ES-I3 (cell line): ENCODE data around the gene CEACAM3.

Source experiments
- H3K36me3 ChIP-seq: 2 replicates; pipeline ENCODE4 v1.6.1; 2013; ENCODE audit warnings: mild to moderate bottlenecking, low read length, control low read depth, moderate library complexity; ENCODE audit not compliant: insufficient read depth
- H3K4me1 ChIP-seq: 2 replicates; pipeline ENCODE4 v1.6.1; 2013; ENCODE audit warnings: mild to moderate bottlenecking, control low read depth, low read length; ENCODE audit not compliant: insufficient read depth
- H3K9ac ChIP-seq: 2 replicates; pipeline ENCODE4 v1.6.1; 2013; ENCODE audit warnings: low read depth, mild to moderate bottlenecking, low read length, moderate library complexity
- H3K9me3 ChIP-seq: 2 replicates; pipeline ENCODE4 v1.6.1; 2013; ENCODE audit warnings: mild to moderate bottlenecking, low read length, moderate library complexity; ENCODE audit not compliant: control insufficient read depth, insufficient read depth

The CEACAM3 gene

GRCh38 chr19:41845001-41845050 lies 48.4 kb downstream of the CEACAM3 start, which contains the start of gene DMRTC2:
TSS of gene DMRTC2 (plus strand) at chr19:41845042. CDS start at chr19:41847429, 2,387 bp downstream.
- no peaks in the 10 kb centered on the region for H3K36me3 ChIP-seq

GRCh38 chr19:41845051-41845590 lies 48.7 kb downstream of the CEACAM3 start:
- no peaks in the 10 kb centered on the region for H3K36me3 ChIP-seq
- no peaks in the 10 kb centered on the region for H3K9me3 ChIP-seq
- H3K9ac ChIP-seq = no peak overlapping the region
- H3K4me1 ChIP-seq = no peaks in the 10 kb centered on the region

More at GRCh38 chr19:41845001-41845050, 48.4 kb downstream of the CEACAM3 start, which contains the start of gene DMRTC2:
- no peak within 1 kb of the TSS for H3K9ac ChIP-seq
- H3K4me1 ChIP-seq = no peaks in the 10 kb centered on the region
- no peaks in the 10 kb centered on the region for H3K9me3 ChIP-seq

- Histone ChIP-seq H3K9me3 (no peaks in the 10 kb centered on the region), H3K36me3 (no peaks in the 10 kb centered on the region), H3K4me1 (no peaks in the 10 kb centered on the region), H3K9ac (no peak overlapping the region)
Observed at GRCh38 chr19:41847351-41848105, 51.1 kb downstream of the CEACAM3 start.

- no peaks in the 10 kb centered on the region for H3K4me1 ChIP-seq
- no peaks in the 10 kb centered on the region for H3K36me3 ChIP-seq
- no peaks in the 10 kb centered on the region for H3K9me3 ChIP-seq
- no peak overlapping the region for H3K9ac ChIP-seq
Observed at GRCh38 chr19:41848666-41849065, 52.3 kb downstream of the CEACAM3 start.

GRCh38 chr19:41849067-41849466 lies 52.7 kb downstream of the CEACAM3 start:
- Histone ChIP-seq H3K9ac (no peak overlapping the region), H3K9me3 (no peaks in the 10 kb centered on the region), H3K36me3 (no peaks in the 10 kb centered on the region)

DNA sequence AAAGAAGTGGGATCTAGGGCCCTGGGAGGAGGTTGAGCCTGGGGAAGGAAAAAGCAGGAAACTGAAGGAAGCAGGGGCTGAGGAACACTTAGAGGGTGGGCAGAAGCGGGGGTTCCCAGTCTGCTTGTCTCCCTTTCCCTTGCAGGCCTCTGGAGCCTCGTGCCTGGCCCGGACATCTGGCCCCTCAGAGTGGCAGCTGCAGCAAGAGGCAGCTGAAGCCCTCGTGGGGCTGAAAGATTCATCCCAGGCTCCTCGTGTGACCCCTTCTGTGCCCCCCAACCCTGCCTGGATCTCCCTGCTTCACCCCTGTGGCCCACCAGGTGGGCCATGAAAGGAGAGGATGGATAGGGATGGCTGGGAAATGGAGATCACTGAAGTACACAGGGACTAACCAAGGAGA lies 54.0 kb downstream of the CEACAM3 start:
- Histone ChIP-seq H3K36me3 (no peaks in the 10 kb centered on the region), H3K9ac (no peak overlapping the region), H3K4me1 (no peaks in the 10 kb centered on the region), H3K9me3 (no peaks in the 10 kb centered on the region)

More at GRCh38 chr19:41849067-41849466, 52.7 kb downstream of the CEACAM3 start:
- no peaks in the 10 kb centered on the region for H3K4me1 ChIP-seq

DNA sequence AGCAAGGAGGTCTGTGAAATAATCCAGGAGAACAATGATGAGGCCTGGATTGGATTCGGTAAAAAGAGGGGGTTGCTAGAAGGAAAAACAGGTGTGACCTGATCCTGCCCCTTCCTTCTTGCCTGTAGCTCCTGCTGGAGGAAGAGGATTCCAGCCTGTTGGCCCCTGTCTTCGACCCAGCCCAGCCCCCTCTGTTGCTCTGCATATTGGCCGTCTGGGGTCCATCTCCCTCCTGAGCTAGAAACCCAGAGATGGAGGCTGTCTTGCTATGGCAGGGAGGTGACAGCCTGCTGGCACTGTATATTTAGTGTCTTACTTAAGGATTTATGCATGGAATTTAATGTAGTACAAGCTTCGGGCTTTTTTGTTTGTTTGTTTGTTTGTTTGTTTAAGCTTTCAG lies 55.1 kb downstream of the CEACAM3 start:
- Histone ChIP-seq H3K36me3 (no peaks in the 10 kb centered on the region), H3K9me3 (no peaks in the 10 kb centered on the region), H3K9ac (no peak overlapping the region), H3K4me1 (no peaks in the 10 kb centered on the region)

GRCh38 chr19:41853344-41853743 lies 57.0 kb downstream of the CEACAM3 start:
- H3K9ac ChIP-seq = no peak overlapping the region
- H3K4me1 ChIP-seq = no peaks in the 10 kb centered on the region
- no peaks in the 10 kb centered on the region for H3K36me3 ChIP-seq
- no peaks in the 10 kb centered on the region for H3K9me3 ChIP-seq

DNA sequence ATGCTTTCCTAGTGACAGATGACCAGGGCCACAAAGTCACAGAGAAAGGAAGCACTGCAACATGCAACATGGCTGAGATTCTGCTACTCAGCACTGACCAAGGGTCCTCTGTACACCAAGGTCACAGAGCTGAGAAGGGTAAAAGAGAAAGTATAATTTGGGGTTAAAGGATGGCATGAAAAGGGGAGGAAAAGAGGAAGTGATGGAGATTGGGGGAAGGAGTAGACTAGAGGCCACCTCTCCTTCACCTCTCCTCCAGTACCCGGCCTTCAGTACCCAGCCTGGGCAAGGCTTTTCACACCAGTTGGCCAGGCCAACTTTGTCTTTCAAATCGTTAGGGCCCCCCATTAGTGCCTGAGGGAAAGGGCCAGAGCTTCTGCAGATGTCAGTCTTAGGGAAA lies 57.4 kb downstream of the CEACAM3 start:
- Histone ChIP-seq H3K9ac (no peak overlapping the region), H3K4me1 (no peaks in the 10 kb centered on the region), H3K36me3 (no peaks in the 10 kb centered on the region), H3K9me3 (no peaks in the 10 kb centered on the region)

- H3K36me3 ChIP-seq = peaks cover 36% of the 10 kb centered on the region
- H3K4me1 ChIP-seq = peaks cover 19% of the 10 kb centered on the region
- H3K9me3 ChIP-seq = no peaks in the 10 kb centered on the region
- H3K9ac ChIP-seq = peak overlapping the region; percentile 58
Observed at GRCh38 chr19:41859213-41859617, 62.8 kb downstream of the CEACAM3 start.

DNA sequence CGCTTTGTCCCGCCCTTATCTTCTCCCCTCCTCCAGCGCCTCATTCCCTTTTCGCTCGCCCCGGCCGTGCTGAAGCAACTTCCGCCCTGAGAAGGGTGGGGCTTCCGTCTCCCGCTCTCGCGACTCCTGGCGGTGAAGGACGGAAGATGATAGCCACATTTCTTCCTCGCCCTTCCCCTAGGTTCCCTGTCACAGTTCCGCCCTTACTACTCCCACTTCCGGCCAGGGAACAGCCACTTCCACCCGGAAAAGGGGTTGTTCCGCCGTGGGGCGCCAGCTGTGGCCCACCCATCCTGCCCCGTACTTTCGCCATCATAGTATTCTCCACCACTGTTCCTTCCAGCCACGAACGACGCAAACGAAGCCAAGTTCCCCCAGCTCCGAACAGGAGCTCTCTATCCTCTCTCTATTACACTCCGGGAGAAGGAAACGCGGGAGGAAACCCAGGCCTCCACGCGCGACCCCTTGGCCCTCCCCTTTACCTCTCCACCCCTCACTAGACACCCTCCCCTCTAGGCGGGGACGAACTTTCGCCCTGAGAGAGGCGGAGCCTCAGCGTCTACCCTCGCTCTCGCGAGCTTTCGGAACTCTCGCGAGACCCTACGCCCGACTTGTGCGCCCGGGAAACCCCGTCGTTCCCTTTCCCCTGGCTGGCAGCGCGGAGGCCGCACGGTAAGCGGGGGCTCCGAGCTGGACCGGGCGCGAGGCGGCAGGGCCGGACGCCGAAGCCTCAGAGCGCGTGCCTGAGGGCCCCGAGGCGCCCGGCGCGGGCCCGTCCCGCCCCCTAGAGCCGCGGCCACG lies 63.4 kb downstream of the CEACAM3 start, which contains the start of gene RPS19:
TSS of gene RPS19 (plus strand) at position 638 of the 801 bp plus-strand sequence. CDS start 520 bp downstream, outside the sequence.
- H3K4me1 ChIP-seq = peaks cover 19% of the 10 kb centered on the region
- H3K9me3 ChIP-seq = no peaks in the 10 kb centered on the region
- H3K9ac ChIP-seq = peak within 1 kb of the TSS; percentile 98
- peaks cover 42% of the 10 kb centered on the region for H3K36me3 ChIP-seq

DNA sequence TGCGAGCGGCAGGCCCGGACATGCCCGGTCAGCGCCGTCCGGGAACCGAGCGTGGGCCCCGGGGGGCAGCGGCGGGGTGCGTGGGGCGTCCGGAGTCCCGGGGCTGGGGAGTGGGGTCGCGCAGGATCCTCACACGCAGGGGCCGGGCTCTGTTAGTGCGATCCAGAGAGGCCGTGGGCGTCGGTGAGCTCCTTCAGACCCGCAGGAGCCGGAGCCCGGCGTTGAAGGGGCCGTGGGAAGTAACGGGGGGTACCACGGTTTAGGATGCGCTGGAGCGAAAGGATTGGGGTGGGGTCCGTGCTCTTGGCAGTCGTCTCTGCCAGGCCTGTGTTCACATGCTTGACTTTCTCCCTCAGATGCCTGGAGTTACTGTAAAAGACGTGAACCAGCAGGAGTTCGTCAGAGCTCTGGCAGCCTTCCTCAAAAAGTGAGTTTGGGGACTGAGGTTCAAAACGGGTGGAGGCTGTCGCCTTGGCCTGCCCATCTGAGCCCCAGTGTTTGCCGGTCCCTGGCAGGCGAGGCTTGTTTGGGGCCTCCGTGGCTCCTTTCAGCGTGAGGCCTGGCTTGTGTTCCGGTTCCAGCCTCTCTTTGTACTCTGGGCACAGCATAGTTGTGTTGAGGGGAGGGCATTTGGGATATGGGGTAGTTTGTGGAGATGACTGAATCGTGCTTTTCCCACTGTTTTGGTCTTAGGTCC lies 64.2 kb downstream of the CEACAM3 start:
- H3K4me1 ChIP-seq = peaks cover 19% of the 10 kb centered on the region
- peak overlapping the region; percentile 98 for H3K9ac ChIP-seq
- H3K36me3 ChIP-seq = peaks cover 49% of the 10 kb centered on the region
- H3K9me3 ChIP-seq = no peaks in the 10 kb centered on the region
